LoVo (cell line): Measurements from ENCODE around the gene USP3.

Experiments
- DNase-seq: peaks from one replicate; pipeline ENCODE4 v3.0.0-alpha.2; 2016; ENCODE audit warnings: low spot score

Gene USP3

GRCh38 chr15:63544258-63545026, 40.0 kb downstream of the USP3 start:
- no peak for DNase-seq

GRCh38 chr15:63545520-63545919, 41.1 kb downstream of the USP3 start:
- no peak for DNase-seq

- DNase-seq: no peak
Measured at GRCh38 chr15:63551400-63551799, 47.0 kb downstream of the USP3 start.

GRCh38 chr15:63553388-63553791, 49.0 kb downstream of the USP3 start:
- no peak for DNase-seq

- DNase-seq: no peak
Measured at GRCh38 chr15:63554337-63554927, 50.0 kb downstream of the USP3 start.

- no peak for DNase-seq
Measured at GRCh38 chr15:63555507-63555906, 51.1 kb downstream of the USP3 start.

- DNase-seq: no peak
Measured at GRCh38 chr15:63556246-63556645, 51.9 kb downstream of the USP3 start.

- no peak for DNase-seq
Measured at GRCh38 chr15:63556736-63557135, 52.3 kb downstream of the USP3 start.

- DNase-seq: no peak
Measured at GRCh38 chr15:63559753-63560152, 55.4 kb downstream of the USP3 start.

- DNase-seq: no peak
Measured at GRCh38 chr15:63560741-63561448, 56.5 kb downstream of the USP3 start.

- DNase-seq: no peak
Measured at GRCh38 chr15:63564093-63564492, 59.7 kb downstream of the USP3 start.

- no peak for DNase-seq
Measured at GRCh38 chr15:63565536-63566186, 61.3 kb downstream of the USP3 start.

GRCh38 chr15:63572749-63573464, 68.5 kb downstream of the USP3 start:
- DNase-seq: no peak

GRCh38 chr15:63573533-63573932, 69.1 kb downstream of the USP3 start:
- no peak for DNase-seq

GRCh38 chr15:63575312-63575711, 70.9 kb downstream of the USP3 start:
- DNase-seq: no peak

GRCh38 chr15:63576441-63576840, 72.0 kb downstream of the USP3 start:
- DNase-seq: no peak

GRCh38 chr15:63582179-63582578, 77.8 kb downstream of the USP3 start:
- DNase-seq: no peak

GRCh38 chr15:63582718-63583426, 78.5 kb downstream of the USP3 start:
- DNase-seq: no peak

GRCh38 chr15:63586790-63587189, 82.4 kb downstream of the USP3 start:
- no peak for DNase-seq

- DNase-seq: no peak
Measured at GRCh38 chr15:63587527-63587926, 83.1 kb downstream of the USP3 start.

GRCh38 chr15:63588826-63589225, 84.4 kb downstream of the USP3 start:
- no peak for DNase-seq
